Brain microvascular endothelial cell (primary cell): Measurements from ENCODE around the gene RNF224.

ENCODE experiments used
- DNase-seq: peaks from one replicate; pipeline ENCODE4 v3.0.0-alpha.2; 2020
- H3K27ac ChIP-seq: fragments of 250-450 bp; sonication (Bioruptor Pico); 2 replicates; pipeline ENCODE4 v1.5.1; 2020; ENCODE audit warnings: mild to moderate bottlenecking, moderate library complexity
- H3K27me3 ChIP-seq: fragments of 250-450 bp; sonication (Bioruptor Pico); replicated peaks from 2 replicates; pipeline ENCODE4 v1.5.1; 2020; ENCODE audit warnings: mild to moderate bottlenecking
- H3K36me3 ChIP-seq: fragments of 250-450 bp; sonication (Bioruptor Pico); replicated peaks from 2 replicates; pipeline ENCODE4 v1.5.1; 2020; ENCODE audit warnings: mild to moderate bottlenecking
- H3K4me3 ChIP-seq: 2 replicates; pipeline ENCODE4 v1.5.1; 2011; ENCODE audit warnings: low read depth, mild to moderate bottlenecking, control low read depth, low read length, moderate library complexity
- CTCF ChIP-seq: IDR thresholded peaks from 2 replicates; pipeline ENCODE4 v1.5.1; 2011; ENCODE audit warnings: low read depth, mild to moderate bottlenecking, moderate library complexity, low read length, control low read depth, inconsistent platforms; ENCODE audit errors: missing control alignments
- in situ Hi-C: cut with HindIII; loops from 2 replicates; pipeline ENCODE4 v1.10.0; 2017; ENCODE audit warnings: low sequenced_read_pairs, low pct_ligation_motif_present

Gene RNF224

GRCh38 chr9:137227054-137227852 lies at the start of gene RNF224:
RNF224 (plus strand) TSS chr9:137227502; CDS start chr9:137228336, 834 bp downstream.
- H3K36me3 ChIP-seq, result no peaks in the 10 kb centered on the region
- no peaks in the 10 kb centered on the region for H3K27me3 ChIP-seq
- in situ Hi-C loops, result no loop called here
- H3K4me3 ChIP-seq, result no peak within 1 kb of the TSS
- DNase-seq, result peak; percentile 58
- TF ChIP-seq CTCF, result peak; percentile 94
- H3K27ac ChIP-seq, result no peak within 1 kb of the TSS

DNA sequence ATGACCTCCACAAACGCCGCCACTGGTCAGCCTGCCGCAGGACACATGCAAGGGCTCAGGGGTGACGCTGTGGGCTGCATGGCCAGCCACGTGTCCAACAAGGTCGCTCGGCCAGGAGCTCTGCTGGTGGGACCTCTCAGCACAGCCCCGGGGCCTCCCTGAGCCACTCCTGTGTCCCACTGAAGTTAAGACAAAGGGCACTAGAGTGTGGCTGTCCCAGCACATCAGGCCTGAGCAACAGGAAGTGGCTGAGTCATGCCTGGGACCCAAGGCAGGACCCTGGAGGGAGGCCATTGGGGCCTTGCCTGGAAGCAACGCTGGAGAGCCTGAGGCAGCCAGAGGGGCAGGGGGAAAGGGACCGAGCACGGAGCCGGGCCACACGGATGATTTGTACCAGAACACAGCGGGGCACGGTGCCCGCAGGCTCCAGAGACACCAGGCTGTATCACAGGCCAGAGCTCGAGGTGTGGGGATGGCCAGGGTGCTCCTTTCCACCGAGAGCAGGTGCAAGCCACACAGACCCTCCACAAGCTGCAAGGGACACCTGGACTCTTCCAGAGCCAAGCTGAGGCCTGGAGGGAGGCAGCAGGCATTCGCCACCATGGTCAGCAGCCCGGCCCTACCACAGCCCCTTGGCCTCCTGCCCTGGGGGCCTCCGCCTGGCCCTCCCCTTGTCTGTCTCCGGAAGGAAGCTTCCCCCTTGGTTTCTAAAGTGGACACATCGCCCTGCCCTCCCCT lies 48.9 kb upstream of the RNF224 start:
- in situ Hi-C loops, result no loop called here
- H3K27me3 ChIP-seq, result peaks cover 5% of the 10 kb centered on the region
- no peak for DNase-seq
- peaks cover 43% of the 10 kb centered on the region for H3K36me3 ChIP-seq
- no peak for TF ChIP-seq CTCF
- no peak overlapping the region for H3K4me3 ChIP-seq
- H3K27ac ChIP-seq, result no peak overlapping the region

DNA sequence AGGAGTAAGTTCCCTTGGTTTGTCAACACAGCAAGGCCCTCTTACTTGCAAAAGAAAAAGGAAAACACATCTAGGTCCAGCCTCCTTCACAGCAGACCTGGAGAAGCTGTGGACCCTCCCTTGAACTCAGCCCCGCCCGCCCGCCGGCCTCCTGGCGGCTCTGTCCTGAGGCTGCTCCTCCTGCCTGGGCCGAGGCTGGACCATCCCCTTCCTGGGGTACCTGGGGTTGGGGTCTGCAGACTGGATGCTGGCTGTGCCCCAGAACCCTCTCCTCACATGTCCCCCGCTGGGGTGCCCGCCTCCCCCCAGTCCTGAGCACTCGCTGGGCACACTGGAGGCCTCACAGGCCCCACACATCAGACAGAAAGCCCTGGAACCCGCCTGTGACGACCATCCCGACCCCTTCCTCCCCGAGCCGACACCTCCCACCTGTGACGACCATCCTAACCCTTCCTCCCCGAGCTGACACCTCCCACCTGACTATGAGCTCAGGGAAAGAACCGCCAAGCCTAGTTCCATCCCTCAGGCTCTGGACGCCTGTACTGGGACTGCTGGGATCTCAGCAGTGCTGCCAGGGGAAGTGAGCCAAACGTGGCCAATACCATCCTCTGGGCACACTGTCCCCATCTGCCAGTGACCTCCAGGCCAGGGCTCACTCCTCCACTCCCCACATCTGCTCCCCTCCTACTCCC lies 48.2 kb upstream of the RNF224 start:
- Histone ChIP-seq H3K27ac (no peak overlapping the region), H3K27me3 (peaks cover under 1% of the 10 kb centered on the region), H3K36me3 (peaks cover 50% of the 10 kb centered on the region), H3K4me3 (no peak overlapping the region)
- no peak for DNase-seq
- in situ Hi-C loops, result no loop called here
- no peak for TF ChIP-seq CTCF

GRCh38 chr9:137179761-137180160 lies 47.5 kb upstream of the RNF224 start:
- H3K27ac ChIP-seq, result no peak overlapping the region
- H3K4me3 ChIP-seq, result no peak overlapping the region
- TF ChIP-seq CTCF, result no peak
- peaks cover 50% of the 10 kb centered on the region for H3K36me3 ChIP-seq
- in situ Hi-C loops, result no loop called here
- DNase-seq, result no peak
- H3K27me3 ChIP-seq, result no peaks in the 10 kb centered on the region

GRCh38 chr9:137180491-137180890 lies 46.8 kb upstream of the RNF224 start:
- no peaks in the 10 kb centered on the region for H3K27me3 ChIP-seq
- H3K27ac ChIP-seq, result no peak overlapping the region
- DNase-seq, result no peak
- TF ChIP-seq CTCF, result no peak
- H3K4me3 ChIP-seq, result no peak overlapping the region
- in situ Hi-C loops, result no loop called here
- H3K36me3 ChIP-seq, result peaks cover 50% of the 10 kb centered on the region
